GM08714 (cell line): ENCODE results near the gene MYBPC1.

Source experiments
- H3K4me3 ChIP-seq: fragments of 200-500 bp; sonication (Bioruptor generic); 2 replicates; pipeline ENCODE4 v1.5.1; 2014; ENCODE audit warnings: mild to moderate bottlenecking, low read length, inconsistent platforms
- ZNF274 ChIP-seq: IDR thresholded peaks from 2 replicates; pipeline ENCODE4 v1.6.1; 2012; ENCODE audit warnings: mild to moderate bottlenecking, low read depth, low read length

Gene MYBPC1

GRCh38 chr12:101582937-101583336, 11.8 kb upstream of the MYBPC1 start:
- TF ChIP-seq ZNF274, result no peak
- H3K4me3 ChIP-seq, result no peak overlapping the region

GRCh38 chr12:101590383-101590782, 4.4 kb upstream of the MYBPC1 start:
- no peak for TF ChIP-seq ZNF274
- no peak overlapping the region for H3K4me3 ChIP-seq

GRCh38 chr12:101591781-101592180, 3.0 kb upstream of the MYBPC1 start:
- no peak overlapping the region for H3K4me3 ChIP-seq
- TF ChIP-seq ZNF274, result no peak

GRCh38 chr12:101592448-101592847, 2.3 kb upstream of the MYBPC1 start:
- no peak for TF ChIP-seq ZNF274
- no peak overlapping the region for H3K4me3 ChIP-seq

GRCh38 chr12:101592921-101593320, 1.9 kb upstream of the MYBPC1 start:
- no peak overlapping the region for H3K4me3 ChIP-seq
- TF ChIP-seq ZNF274, result no peak

GRCh38 chr12:101596172-101596571, 1.4 kb downstream of the MYBPC1 start:
- TF ChIP-seq ZNF274, result no peak
- H3K4me3 ChIP-seq, result no peak overlapping the region

- no peak for TF ChIP-seq ZNF274
- no peak overlapping the region for H3K4me3 ChIP-seq
Measured at GRCh38 chr12:101597164-101597563, 2.4 kb downstream of the MYBPC1 start.

GRCh38 chr12:101598483-101598882, 3.7 kb downstream of the MYBPC1 start:
- TF ChIP-seq ZNF274, result no peak
- H3K4me3 ChIP-seq, result no peak overlapping the region

GRCh38 chr12:101599311-101599710, 4.5 kb downstream of the MYBPC1 start:
- TF ChIP-seq ZNF274, result no peak
- no peak overlapping the region for H3K4me3 ChIP-seq

- TF ChIP-seq ZNF274, result no peak
- H3K4me3 ChIP-seq, result no peak overlapping the region
Measured at GRCh38 chr12:101599771-101600484, 5.2 kb downstream of the MYBPC1 start.

- no peak overlapping the region for H3K4me3 ChIP-seq
- no peak for TF ChIP-seq ZNF274
Measured at GRCh38 chr12:101604132-101604531, 9.4 kb downstream of the MYBPC1 start.

GRCh38 chr12:101607894-101608293, 13.1 kb downstream of the MYBPC1 start:
- H3K4me3 ChIP-seq, result no peak overlapping the region
- no peak for TF ChIP-seq ZNF274

- H3K4me3 ChIP-seq, result no peak overlapping the region
- TF ChIP-seq ZNF274, result no peak
Measured at GRCh38 chr12:101608301-101609133, 13.7 kb downstream of the MYBPC1 start.

- no peak overlapping the region for H3K4me3 ChIP-seq
- TF ChIP-seq ZNF274, result no peak
Measured at GRCh38 chr12:101609198-101609597, 14.4 kb downstream of the MYBPC1 start.
